Endodermal cell (in vitro differentiated cells): ENCODE measurements around the gene ARIH2. TPM values are rescaled to one million over a fixed set of nuclear protein-coding genes. Genes with fewer than 3 reads are reported as not detected.

Experiments used
- DNase-seq: peaks from one replicate; pipeline ENCODE4 v3.0.0-alpha.2; 2017
- H3K27ac ChIP-seq: 2 replicates; pipeline ENCODE4 v1.5.1; 2013; ENCODE audit warnings: mild to moderate bottlenecking, low read depth, low read length, moderate library complexity
- H3K27me3 ChIP-seq: 2 replicates; pipeline ENCODE4 v1.6.1; 2013; ENCODE audit warnings: mild to moderate bottlenecking, low read length, moderate library complexity; ENCODE audit not compliant: insufficient read depth, control insufficient read depth, poor library complexity, severe bottlenecking
- H3K36me3 ChIP-seq: 2 replicates; pipeline ENCODE4 v1.7.0; 2013; ENCODE audit warnings: mild to moderate bottlenecking, low read length, moderate library complexity; ENCODE audit not compliant: control insufficient read depth, insufficient read depth
- H3K4me1 ChIP-seq: one replicate; pipeline ENCODE4 v1.7.0; 2013; ENCODE audit warnings: low read length; ENCODE audit not compliant: control insufficient read depth, insufficient read depth
- H3K4me3 ChIP-seq: 2 replicates; pipeline ENCODE4 v1.5.1; 2013; ENCODE audit warnings: mild to moderate bottlenecking, low read length, moderate library complexity
- H3K9ac ChIP-seq: 2 replicates; pipeline ENCODE4 v1.6.1; 2013; ENCODE audit warnings: mild to moderate bottlenecking, low read length, moderate library complexity; ENCODE audit not compliant: poor library complexity, severe bottlenecking; ENCODE audit errors: extremely low read depth
- H3K9me3 ChIP-seq: 2 replicates; pipeline ENCODE4 v1.6.1; 2013; ENCODE audit warnings: mild to moderate bottlenecking, low read length, moderate library complexity; ENCODE audit not compliant: control insufficient read depth
- H3K27ac Mint-ChIP-seq: 2 replicates; pipeline ENCODE4 v1.8.0; 2020; ENCODE audit warnings: mixed read lengths
- H3K27me3 Mint-ChIP-seq: 2 replicates; pipeline ENCODE4 v1.8.0; 2021; ENCODE audit warnings: mild to moderate bottlenecking, mixed read lengths; ENCODE audit not compliant: insufficient read depth
- H3K36me3 Mint-ChIP-seq: 2 replicates; pipeline ENCODE4 v1.8.0; 2020; ENCODE audit warnings: low read depth, mixed read lengths
- H3K4me1 Mint-ChIP-seq: 2 replicates; pipeline ENCODE4 v1.8.0; 2020; ENCODE audit warnings: mixed read lengths
- H3K4me3 Mint-ChIP-seq: 2 replicates; pipeline ENCODE4 v1.8.0; 2020; ENCODE audit warnings: mild to moderate bottlenecking, moderate library complexity, mixed read lengths
- H3K9me3 Mint-ChIP-seq: 2 replicates; pipeline ENCODE4 v1.8.0; 2020; ENCODE audit warnings: mild to moderate bottlenecking, mixed read lengths
- WGBS, 2 experiments: methylation state at CpG; one replicate each; pipeline versions ENCODE4 v1.1.5 to v1.1.7; 2013; ENCODE audit warnings: missing lambda C conversion rate in 2 of 2, mixed read lengths in 1 of 2; ENCODE audit not compliant: insufficient coverage in 1 of 2, insufficient read length in 1 of 2; 5-methylcytosine and 5-hydroxymethylcytosine counted together
- total RNA-seq, 2 donors: library from RNA; stranded (reverse); fragmentation: NEBNext Ultra II Directional in 1 of 2; extraction: Animal tissue kit (Norgen Biotek cat#: 25700) in 1 of 2; gene quantifications; 2 replicates in 1 of 2; 3 replicates in 1 of 2; pipeline ENCODE4 v1.2.1, GENCODE V29; 2021
- TF ChIP-seq, protein P1 (sequence below): fragments of 200-600 bp; sonication (generic); conservative IDR thresholded peaks from 2 replicates; pipeline ENCODE4 v1.5.0; 2021; ENCODE audit warnings: antibody characterized with exemption, mild to moderate bottlenecking

Gene ARIH2
- total RNA-seq, 2 donors from 2014 or later, result 86.6 to 113 TPM

DNA sequence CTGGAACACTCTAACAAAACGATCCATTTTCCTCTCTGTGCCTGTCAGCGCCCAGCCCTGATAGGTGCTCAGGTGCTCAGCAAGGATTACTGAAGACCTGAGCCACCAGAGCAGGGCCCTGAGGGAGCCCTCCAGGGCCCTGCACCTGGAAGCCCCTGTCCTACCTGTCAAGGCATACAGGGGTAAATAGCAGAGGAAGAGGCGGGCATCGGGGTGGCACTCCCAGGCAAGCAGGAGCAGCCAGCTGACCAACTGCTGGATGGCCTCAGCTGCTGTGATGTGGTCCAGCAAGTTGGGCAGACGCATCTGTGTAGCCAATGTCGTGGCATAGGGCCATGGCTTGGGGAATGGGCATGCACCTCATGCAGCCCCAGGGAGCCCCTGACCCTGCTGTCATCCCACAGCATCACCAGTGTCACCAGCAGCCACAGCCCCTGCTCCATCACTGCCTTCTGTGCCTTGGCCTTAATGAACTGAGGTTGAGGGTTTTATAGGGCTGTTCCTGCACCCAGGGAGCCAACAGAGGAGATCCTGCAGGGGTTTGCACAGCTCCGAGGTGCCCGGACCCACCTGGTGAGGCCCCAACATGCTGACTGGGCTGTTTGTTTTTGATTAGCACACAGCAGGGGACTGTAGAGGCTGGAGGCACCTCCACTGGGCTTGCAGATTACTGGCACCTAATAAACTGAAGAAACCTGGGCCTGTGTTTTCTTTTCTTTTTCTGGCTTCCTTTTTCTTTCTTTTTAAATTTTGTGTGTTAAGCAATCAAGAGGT, 80.6 kb downstream of the ARIH2 start:
- Histone ChIP-seq H3K36me3 (no peaks in the 10 kb centered on the region), H3K4me3 (peak overlapping the region; percentile 49), H3K9ac (no peak overlapping the region), H3K9me3 (no peaks in the 10 kb centered on the region), H3K27ac (peak overlapping the region; percentile 72), H3K27me3 (peaks cover 84% of the 10 kb centered on the region), H3K4me1 (peaks cover 10% of the 10 kb centered on the region)
- Mint-ChIP-seq H3K27ac (no peak overlapping the region), H3K36me3 (peaks cover 4% of the 10 kb centered on the region), H3K27me3 (peaks cover 79% of the 10 kb centered on the region), H3K9me3 (no peaks in the 10 kb centered on the region), H3K4me3 (no peak overlapping the region), H3K4me1 (peaks cover 28% of the 10 kb centered on the region)
- no peak for DNase-seq
- TF ChIP-seq, protein P1, sequence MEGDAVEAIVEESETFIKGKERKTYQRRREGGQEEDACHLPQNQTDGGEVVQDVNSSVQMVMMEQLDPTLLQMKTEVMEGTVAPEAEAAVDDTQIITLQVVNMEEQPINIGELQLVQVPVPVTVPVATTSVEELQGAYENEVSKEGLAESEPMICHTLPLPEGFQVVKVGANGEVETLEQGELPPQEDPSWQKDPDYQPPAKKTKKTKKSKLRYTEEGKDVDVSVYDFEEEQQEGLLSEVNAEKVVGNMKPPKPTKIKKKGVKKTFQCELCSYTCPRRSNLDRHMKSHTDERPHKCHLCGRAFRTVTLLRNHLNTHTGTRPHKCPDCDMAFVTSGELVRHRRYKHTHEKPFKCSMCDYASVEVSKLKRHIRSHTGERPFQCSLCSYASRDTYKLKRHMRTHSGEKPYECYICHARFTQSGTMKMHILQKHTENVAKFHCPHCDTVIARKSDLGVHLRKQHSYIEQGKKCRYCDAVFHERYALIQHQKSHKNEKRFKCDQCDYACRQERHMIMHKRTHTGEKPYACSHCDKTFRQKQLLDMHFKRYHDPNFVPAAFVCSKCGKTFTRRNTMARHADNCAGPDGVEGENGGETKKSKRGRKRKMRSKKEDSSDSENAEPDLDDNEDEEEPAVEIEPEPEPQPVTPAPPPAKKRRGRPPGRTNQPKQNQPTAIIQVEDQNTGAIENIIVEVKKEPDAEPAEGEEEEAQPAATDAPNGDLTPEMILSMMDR, result no peak
- 83 to 90% methylated on average over 6 to 8 of the region's 8 CpGs for WGBS, 2 experiments

DNA sequence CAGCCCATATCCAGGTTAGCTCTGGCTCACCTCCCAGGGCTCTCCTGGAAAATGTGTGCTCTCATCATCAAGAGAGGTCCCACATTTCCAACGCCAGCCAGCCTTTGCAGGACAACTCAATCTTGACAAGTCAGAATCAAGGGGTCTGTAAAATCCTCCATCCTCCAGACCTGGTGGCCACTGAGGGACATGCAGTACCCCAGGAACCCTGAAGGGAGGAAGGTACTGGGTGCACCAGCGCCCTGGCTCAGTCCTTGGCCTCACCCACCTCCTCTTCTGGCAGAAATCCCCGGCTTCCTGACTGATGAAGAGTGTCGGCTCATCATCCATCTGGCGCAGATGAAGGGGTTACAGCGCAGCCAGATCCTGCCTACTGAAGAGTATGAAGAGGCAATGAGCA, 82.5 kb downstream of the ARIH2 start:
- DNase-seq, result no peak
- Histone ChIP-seq H3K9ac (no peak overlapping the region), H3K27ac (no peak overlapping the region), H3K4me1 (peaks cover 14% of the 10 kb centered on the region), H3K9me3 (no peaks in the 10 kb centered on the region), H3K27me3 (peaks cover 92% of the 10 kb centered on the region), H3K4me3 (no peak overlapping the region), H3K36me3 (no peaks in the 10 kb centered on the region)
- TF ChIP-seq, protein P1, result peak; percentile 49
- Mint-ChIP-seq H3K27ac (no peak overlapping the region), H3K4me1 (peaks cover 33% of the 10 kb centered on the region), H3K27me3 (peaks cover 79% of the 10 kb centered on the region), H3K9me3 (no peaks in the 10 kb centered on the region), H3K4me3 (no peak overlapping the region), H3K36me3 (no peaks in the 10 kb centered on the region)
- 92 to 95% methylated on average over 3 to 6 of the region's 6 CpGs for WGBS, 2 experiments

DNA sequence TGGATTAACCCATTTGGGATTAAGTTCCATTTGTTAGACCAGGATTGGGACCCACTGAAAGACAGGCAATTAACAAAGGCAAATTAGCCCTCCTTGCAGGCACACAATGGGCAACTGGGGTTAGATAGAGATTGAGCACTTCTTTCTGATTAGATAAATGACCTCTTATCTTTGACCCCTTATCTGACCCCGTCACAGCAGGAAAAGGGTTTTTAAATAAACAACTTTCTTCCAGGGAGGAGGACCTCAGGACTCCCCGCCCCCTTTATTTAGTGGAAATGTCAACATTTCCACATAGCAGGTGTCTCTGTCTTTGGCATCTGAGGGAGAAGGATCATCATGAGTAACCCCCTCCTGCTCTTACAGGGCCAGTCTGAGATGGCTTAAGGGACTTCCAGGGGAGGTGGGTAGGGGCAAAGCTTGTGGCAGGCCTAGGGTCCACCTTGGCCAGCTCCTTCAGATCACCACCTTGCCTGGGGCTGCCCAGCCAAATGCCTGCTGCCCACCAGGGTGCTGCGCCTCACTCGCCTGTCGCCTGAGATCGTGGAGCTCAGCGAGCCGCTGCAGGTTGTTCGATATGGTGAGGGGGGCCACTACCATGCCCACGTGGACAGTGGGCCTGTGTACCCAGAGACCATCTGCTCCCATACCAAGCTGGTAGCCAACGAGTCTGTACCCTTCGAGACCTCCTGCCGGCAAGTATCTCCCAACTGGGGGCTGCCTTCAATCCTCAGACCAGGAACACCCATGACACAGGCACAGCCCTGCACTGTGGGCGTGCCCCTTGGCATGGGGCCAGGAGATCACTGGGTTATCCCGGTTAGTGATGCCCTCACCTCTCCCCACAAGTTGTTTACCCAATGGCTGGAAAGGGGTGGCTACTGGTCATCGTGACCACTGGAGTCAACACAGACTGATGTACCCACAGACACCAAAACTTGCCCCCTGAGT, 86.0 kb downstream of the ARIH2 start:
- no peak overlapping the region for H3K27ac Mint-ChIP-seq
- Histone ChIP-seq H3K9ac (no peak overlapping the region), H3K27ac (no peak overlapping the region), H3K9me3 (no peaks in the 10 kb centered on the region), H3K4me3 (no peak overlapping the region), H3K4me1 (peaks cover 14% of the 10 kb centered on the region), H3K36me3 (peaks cover 6% of the 10 kb centered on the region), H3K27me3 (peaks cover 66% of the 10 kb centered on the region)
- peaks cover 7% of the 10 kb centered on the region for H3K36me3 Mint-ChIP-seq
- peaks cover 63% of the 10 kb centered on the region for H3K27me3 Mint-ChIP-seq
- no peak overlapping the region for H3K4me3 Mint-ChIP-seq
- TF ChIP-seq, protein P1, result no peak
- WGBS, 2 experiments, result 91 to 100% methylated on average over 6 to 16 of the region's 16 CpGs
- DNase-seq, result no peak
- H3K4me1 Mint-ChIP-seq, result peaks cover 33% of the 10 kb centered on the region
- no peaks in the 10 kb centered on the region for H3K9me3 Mint-ChIP-seq
